Mesodermal cell (in vitro differentiated cells): Measurements from ENCODE around the gene HECTD4.
"Not testable (repeated sequence)": the region's sequence is repeated elsewhere in the genome, so short reads cannot be mapped to it uniquely, and the experiment has no call there.

ENCODE experiments used
- H3K27ac ChIP-seq: 2 replicates; pipeline ENCODE4 v1.7.0; 2013; ENCODE audit warnings: mild to moderate bottlenecking, low read depth, low read length, moderate library complexity; ENCODE audit not compliant: severe bottlenecking
- H3K36me3 ChIP-seq: 2 replicates; pipeline ENCODE4 v1.7.1; 2013; ENCODE audit warnings: mild to moderate bottlenecking, low read length, moderate library complexity; ENCODE audit not compliant: control insufficient read depth, insufficient read depth
- H3K4me1 ChIP-seq: one replicate; pipeline ENCODE4 v1.7.1; 2013; ENCODE audit warnings: mild to moderate bottlenecking, low read length; ENCODE audit not compliant: insufficient read depth, control insufficient read depth, poor library complexity, severe bottlenecking
- H3K4me3 ChIP-seq: 2 replicates; pipeline ENCODE4 v1.7.0; 2013; ENCODE audit warnings: low read length, control low read depth, mild to moderate bottlenecking; ENCODE audit not compliant: insufficient read depth, poor library complexity, severe bottlenecking; ENCODE audit errors: extremely low read depth
- H3K9me3 ChIP-seq: 2 replicates; pipeline ENCODE4 v1.7.1; 2013; ENCODE audit warnings: mild to moderate bottlenecking, low read length, moderate library complexity; ENCODE audit not compliant: control insufficient read depth
- WGBS, 2 experiments: methylation state at CpG; one replicate each; pipeline ENCODE4 v1.1.5; 2013; ENCODE audit warnings: missing lambda C conversion rate in 2 of 2; ENCODE audit not compliant: insufficient coverage in 2 of 2; 5-methylcytosine and 5-hydroxymethylcytosine counted together

HECTD4 gene

GRCh38 chr12:112334999-112335398 lies 47.2 kb downstream of the HECTD4 start:
- H3K4me3 ChIP-seq, H3K27ac ChIP-seq, H3K9me3 ChIP-seq, H3K36me3 ChIP-seq, H3K4me1 ChIP-seq: not testable (repeated sequence)
- 92 to 100% methylated on average over 1 of the region's 1 CpG for WGBS, 2 experiments

- 80 to 100% methylated on average over 1 to 3 of the region's 3 CpGs for WGBS, 2 experiments
- Histone ChIP-seq H3K9me3 (no peaks in the 10 kb centered on the region), H3K36me3 (peaks cover 2% of the 10 kb centered on the region), H3K4me1 (no peaks in the 10 kb centered on the region), H3K27ac (no peak overlapping the region), H3K4me3 (no peak overlapping the region)
Observed at GRCh38 chr12:112333019-112333418, 49.2 kb downstream of the HECTD4 start.

GRCh38 chr12:112331886-112332285 lies 50.3 kb downstream of the HECTD4 start:
- 89 to 100% methylated on average over 2 to 3 of the region's 4 CpGs for WGBS, 2 experiments
- H3K36me3 ChIP-seq, result no peaks in the 10 kb centered on the region
- no peak overlapping the region for H3K27ac ChIP-seq
- H3K4me3 ChIP-seq, result no peak overlapping the region
- H3K4me1 ChIP-seq, result no peaks in the 10 kb centered on the region
- H3K9me3 ChIP-seq, result no peaks in the 10 kb centered on the region

- Histone ChIP-seq H3K9me3 (no peaks in the 10 kb centered on the region), H3K27ac (no peak overlapping the region), H3K36me3 (no peaks in the 10 kb centered on the region), H3K4me1 (no peaks in the 10 kb centered on the region), H3K4me3 (no peak overlapping the region)
- 94 to 100% methylated on average over 2 to 4 of the region's 4 CpGs for WGBS, 2 experiments
Observed at GRCh38 chr12:112330706-112331105, 51.5 kb downstream of the HECTD4 start.

GRCh38 chr12:112328456-112329124 lies 53.6 kb downstream of the HECTD4 start:
- Histone ChIP-seq H3K36me3 (no peaks in the 10 kb centered on the region), H3K9me3 (no peaks in the 10 kb centered on the region), H3K4me1 (no peaks in the 10 kb centered on the region), H3K4me3 (no peak overlapping the region), H3K27ac (no peak overlapping the region)
- 100% methylated on average over 1 to 3 of the region's 3 CpGs for WGBS, 2 experiments

- Histone ChIP-seq H3K36me3 (no peaks in the 10 kb centered on the region), H3K4me3 (no peak overlapping the region), H3K4me1 (no peaks in the 10 kb centered on the region), H3K9me3 (no peaks in the 10 kb centered on the region), H3K27ac (no peak overlapping the region)
- WGBS, 2 experiments, result 100% methylated on average over 1 to 3 of the region's 7 CpGs
Observed at GRCh38 chr12:112327209-112327938, 54.9 kb downstream of the HECTD4 start.

- Histone ChIP-seq H3K4me3 (no peak overlapping the region), H3K27ac (no peak overlapping the region), H3K9me3 (no peaks in the 10 kb centered on the region), H3K36me3 (no peaks in the 10 kb centered on the region), H3K4me1 (no peaks in the 10 kb centered on the region)
- 93 to 94% methylated on average over 6 of the region's 7 CpGs for WGBS, 2 experiments
Observed at GRCh38 chr12:112325622-112326207, 56.5 kb downstream of the HECTD4 start.

- WGBS, 2 experiments, result no CpG with 5 or more reads among the region's 1 CpG
- Histone ChIP-seq H3K27ac (no peak overlapping the region), H3K4me3 (no peak overlapping the region), H3K36me3 (no peaks in the 10 kb centered on the region), H3K9me3 (no peaks in the 10 kb centered on the region), H3K4me1 (no peaks in the 10 kb centered on the region)
Observed at GRCh38 chr12:112325157-112325556, 57.1 kb downstream of the HECTD4 start.

- Histone ChIP-seq H3K4me1 (no peaks in the 10 kb centered on the region), H3K36me3 (peaks cover 12% of the 10 kb centered on the region), H3K9me3 (no peaks in the 10 kb centered on the region), H3K4me3 (no peak overlapping the region), H3K27ac (no peak overlapping the region)
- 75 to 100% methylated on average over 2 to 3 of the region's 4 CpGs for WGBS, 2 experiments
Observed at GRCh38 chr12:112322882-112323547, 59.2 kb downstream of the HECTD4 start.

GRCh38 chr12:112322441-112322840 lies 59.8 kb downstream of the HECTD4 start:
- H3K36me3 ChIP-seq, result peaks cover 12% of the 10 kb centered on the region

More at GRCh38 chr12:112322441-112322840, 59.8 kb downstream of the HECTD4 start:
- H3K4me3 ChIP-seq, result no peak overlapping the region
- WGBS, 2 experiments, result 93 to 95% methylated on average over 2 of the region's 2 CpGs
- no peaks in the 10 kb centered on the region for H3K4me1 ChIP-seq
- H3K9me3 ChIP-seq, result no peaks in the 10 kb centered on the region
- H3K27ac ChIP-seq, result no peak overlapping the region
